Measurements from ENCODE around the gene EGLN2. TPM values are rescaled to one million over a fixed set of nuclear protein-coding genes. Genes with fewer than 3 reads are reported as not detected.
A peak's percentile ranks its signal among the peaks of the same experiment; 100 is the strongest.

The EGLN2 gene
- total RNA-seq, 1 experiment from 2014 or later = 58.6 TPM

- Histone ChIP-seq H4K20me1 (ENCODE audit: insufficient read depth) (no peaks in the 10 kb centered on the region), H2AFZ (ENCODE audit: low read depth, low read length, poor library complexity, severe bottlenecking) (no peak within 1 kb of the TSS), H3K9me3 (ENCODE audit: control insufficient read depth in 1 of 2, insufficient read depth in 1 of 2, low read depth in 1 of 2, low read length in 2 of 2) (no peaks in the 10 kb centered on the region), H3K27ac (ENCODE audit: low read depth, low read length) (peak within 1 kb of the TSS; percentile 90), H3K36me3 (ENCODE audit: control insufficient read depth in 1 of 2, insufficient read depth in 2 of 2, low read length in 2 of 2) (peaks cover 7 to 31% of the 10 kb centered on the region in 2 experiments; a peak in 3 of 4 replicates), H3K4me3 (replicated peaks in 1 of 2; ENCODE audit: low read depth in 1 of 2, low read length in 2 of 2) (peak within 1 kb of the TSS; percentile 67 to 81), H3K4me1 (ENCODE audit: control insufficient read depth in 1 of 2, insufficient read depth in 2 of 2, low read length in 2 of 2) (peaks cover 16 to 38% of the 10 kb centered on the region in 2 experiments; a peak in 3 of 4 replicates), H3K79me2 (ENCODE audit: insufficient read depth, low read length) (peaks cover 50% of the 10 kb centered on the region), H3K9ac (ENCODE audit: low read length) (peak within 1 kb of the TSS; percentile 99), H3K9me2 (ENCODE audit: insufficient read depth) (no peaks in the 10 kb centered on the region), H3K4me2 (ENCODE audit: low read length) (peak within 1 kb of the TSS; percentile 95), H3K27me3 (ENCODE audit: insufficient read depth, low read length) (no peaks in the 10 kb centered on the region)
- peak; percentile 77 for ATAC-seq
- ChIA-PET RAD21 (ENCODE audit: low non-redundant PET in 1 of 2, low total read pairs in 2 of 2, uncharacterized antibody in 2 of 2, unreplicated experiment in 2 of 2) (interaction anchor here in 1 of 2 experiments (0.7 kb wide), 1 partner anchor 88 kb away, joined by 3 read pairs; no protein-coding TSS in a partner anchor), CTCF (interaction anchor here (0.9 to 1.5 kb wide), 5 partner anchors 27 to 88 kb away, joined by 4 to 9 read pairs (median 6); partner anchors contain the start of genes EGLN2 and RAB4B), POLR2A (interaction anchor here (0.8 to 2.6 kb wide), 12 partner anchors 8 to 104 kb away, joined by 3 to 24 read pairs (median 4); partner anchors contain the start of genes COQ8B, EGLN2, ITPKC and RAB4B)
- peak; percentile 70 for TF ChIP-seq POLR2A (IDR thresholded peaks at IDR 0.05; ENCODE audit: borderline replicate concordance, extremely low read depth, insufficient read depth, insufficient read length)
- TF ChIP-seq EZH2 (IDR thresholded peaks at IDR 0.05) = no peak
- peak; percentile 91 for TF ChIP-seq MAX (IDR thresholded peaks at IDR 0.05)
- TF ChIP-seq ELF1 (IDR thresholded peaks at IDR 0.05; ENCODE audit: borderline replicate concordance, low read depth) = peak; percentile 69; the same call in 1 of the 2 replicates
- TF ChIP-seq SRF (IDR thresholded peaks at IDR 0.05; ENCODE audit: low read depth) = peak; percentile 39; the same call in 1 of the 2 replicates
- peak; percentile 88 for TF ChIP-seq ZBTB33 (IDR thresholded peaks at IDR 0.05; ENCODE audit: extremely low read depth, insufficient replicate concordance, low read length)
- TF ChIP-seq YY1 (IDR thresholded peaks at IDR 0.05; ENCODE audit: extremely low read depth, insufficient replicate concordance, low read depth, low read length) = peak; percentile 9
- no peak for TF ChIP-seq SP1 (IDR thresholded peaks at IDR 0.05; ENCODE audit: low read depth)
- TF ChIP-seq ZNF274 (IDR thresholded peaks at IDR 0.05; ENCODE audit: low read depth, low read length) = no peak
- peak; percentile 75 for TF ChIP-seq POLR2AphosphoS5 (IDR thresholded peaks at IDR 0.05; ENCODE audit: low read depth, low read length)
- 0 out of 2 replicates have a peak, but pooled peaks have one; percentile 63 for TF ChIP-seq SIN3A (IDR thresholded peaks at IDR 0.05; ENCODE audit: low read depth)
- intact Hi-C loops (cut with micrococcal nuclease) = loop anchor here (2.0 kb wide), 2 partner anchors 34 to 48 kb away; partner anchors contain the start of genes COQ8B, EGLN2 and ITPKC
- DNase-seq (ENCODE audit: low read depth, low spot score) = peak; percentile 97
- no TSS peak for BruUV-seq (replicated peaks)
Measured at GRCh38 chr19:40750874-40751537, 48.0 kb upstream of the EGLN2 start, which contains the start of gene SNRPA. SNRPA (plus strand) TSS chr19:40751203; CDS start chr19:40751409, 206 bp downstream.

Measured in HCT116 (cell line).